Measurements from ENCODE around the gene RBSN. TPM values are rescaled to one million over a fixed set of nuclear protein-coding genes. Genes with fewer than 3 reads are reported as not detected.

Gene RBSN
- total and polyA plus RNA-seq, 2 donors (not counting 1 experiment from before 2014, with no cell fraction given): 10.0 to 26.8 TPM

DNA sequence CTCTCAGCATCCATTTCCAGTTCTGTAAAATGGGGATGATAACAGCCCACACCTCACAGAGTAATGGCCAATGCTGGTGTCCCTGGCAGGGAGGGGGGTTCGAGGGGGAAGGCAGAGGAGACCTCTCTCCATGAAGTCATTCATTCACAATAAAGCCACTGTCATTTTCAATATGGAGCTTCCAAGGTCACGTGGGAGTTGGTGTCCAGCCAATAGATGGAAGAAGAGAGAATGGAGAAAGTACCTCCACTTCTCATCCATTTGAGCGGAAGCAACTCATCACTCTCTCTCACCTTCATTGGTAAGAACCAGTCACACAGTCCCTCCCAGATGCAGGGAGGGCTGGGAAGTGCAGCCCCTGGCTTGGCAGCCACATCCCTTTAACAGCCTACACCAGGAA lies 14.9 kb upstream of the RBSN start:
- no peak for TF ChIP-seq EZH2 (IDR thresholded peaks at IDR 0.05; ENCODE audit: low read length, missing control alignments)
- TF ChIP-seq CTCF (conservative IDR thresholded peaks at IDR 0.05 in 1 of 2, IDR thresholded peaks at IDR 0.05 in 1 of 2; ENCODE audit: low read depth in 1 of 2, low read length in 2 of 2): no peak
- Histone ChIP-seq H3K27ac (ENCODE audit: insufficient read depth, low read length) (no peak overlapping the region), H3K9ac (ENCODE audit: insufficient read depth, low read length) (no peak overlapping the region), H3K9me3 (ENCODE audit: control insufficient read depth, insufficient read depth, low read depth, low read length) (no peaks in the 10 kb centered on the region), H3K4me3 (replicated peaks in 1 of 4; ENCODE audit: control extremely low read depth in 1 of 4, insufficient read depth in 1 of 4, low read depth in 3 of 4, low read length in 4 of 4) (no peak overlapping the region), H4K20me1 (ENCODE audit: control insufficient read depth, extremely low read depth, insufficient read depth, low read length) (no peaks in the 10 kb centered on the region), H2AFZ (ENCODE audit: low read length) (no peak overlapping the region), H3K27me3 (ENCODE audit: control insufficient read depth, insufficient read depth, low read length) (peaks cover 2% of the 10 kb centered on the region), H3K4me1 (ENCODE audit: control insufficient read depth, extremely low read depth, insufficient read depth, low read length) (no peaks in the 10 kb centered on the region), H3K36me3 (ENCODE audit: control insufficient read depth, insufficient read depth, low read length) (no peaks in the 10 kb centered on the region), H3K4me2 (ENCODE audit: extremely low read depth, insufficient read depth, low read length) (no peak overlapping the region), H3K79me2 (ENCODE audit: control insufficient read depth, insufficient read depth, low read length) (no peaks in the 10 kb centered on the region)
- no peak for DNase-seq (ENCODE audit: low read depth in 2 of 2)

DNA sequence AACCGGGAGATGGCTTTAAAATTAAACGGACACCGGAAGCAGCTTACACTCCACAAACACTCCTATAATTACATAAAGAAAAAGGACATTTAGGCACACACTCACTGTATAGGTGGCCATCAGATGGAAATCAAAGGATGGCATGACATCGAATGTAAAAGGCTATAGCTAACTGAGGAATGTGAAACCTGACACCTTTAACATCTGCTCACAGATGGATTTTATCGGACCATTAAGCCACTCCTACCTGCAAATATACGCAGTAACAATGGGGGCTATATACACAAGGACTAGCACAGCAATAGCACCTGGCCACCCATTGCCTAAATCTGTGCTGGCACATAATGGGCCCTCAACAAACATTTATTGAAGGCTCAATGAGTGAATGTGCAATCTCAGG lies 14.5 kb upstream of the RBSN start:
- DNase-seq (ENCODE audit: low read depth in 2 of 2): no peak

DNA sequence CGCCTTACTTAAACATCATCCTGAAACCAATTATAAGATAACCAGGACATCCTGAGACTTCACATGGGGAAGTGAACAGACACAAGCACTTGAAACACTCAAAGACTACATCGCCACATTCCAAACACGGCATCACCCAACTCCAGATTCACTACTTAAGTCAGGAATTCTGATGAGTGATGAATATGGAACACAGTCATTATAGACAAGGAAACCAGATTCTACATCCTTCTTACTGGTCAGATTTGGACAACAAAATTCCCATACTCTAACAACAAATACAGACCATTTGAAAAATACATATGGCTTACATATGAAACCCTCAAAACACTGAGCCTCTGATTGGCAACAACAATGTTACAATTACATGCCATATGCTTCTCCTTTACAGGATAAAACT lies 13.1 kb upstream of the RBSN start:
- no peaks in the 10 kb centered on the region for H3K36me3 ChIP-seq (ENCODE audit: control insufficient read depth, insufficient read depth, low read length)
- no peaks in the 10 kb centered on the region for H3K79me2 ChIP-seq (ENCODE audit: control insufficient read depth, insufficient read depth, low read length)
- TF ChIP-seq EZH2 (IDR thresholded peaks at IDR 0.05; ENCODE audit: low read length, missing control alignments) (no peak), CTCF (conservative IDR thresholded peaks at IDR 0.05 in 1 of 2, IDR thresholded peaks at IDR 0.05 in 1 of 2; ENCODE audit: low read depth in 1 of 2, low read length in 2 of 2) (no peak)
- H3K4me1 ChIP-seq (ENCODE audit: control insufficient read depth, extremely low read depth, insufficient read depth, low read length): no peaks in the 10 kb centered on the region
- H3K9me3 ChIP-seq (ENCODE audit: control insufficient read depth, insufficient read depth, low read depth, low read length): no peaks in the 10 kb centered on the region
- no peak overlapping the region for H2AFZ ChIP-seq (ENCODE audit: low read length)
- H3K27ac ChIP-seq (ENCODE audit: insufficient read depth, low read length): no peak overlapping the region
- DNase-seq (ENCODE audit: low read depth in 2 of 2): no peak
- peaks cover 2% of the 10 kb centered on the region for H3K27me3 ChIP-seq (ENCODE audit: control insufficient read depth, insufficient read depth, low read length)
- no peak overlapping the region for H3K4me3 ChIP-seq (replicated peaks in 1 of 4; ENCODE audit: control extremely low read depth in 1 of 4, insufficient read depth in 1 of 4, low read depth in 3 of 4, low read length in 4 of 4)
- H3K4me2 ChIP-seq (ENCODE audit: extremely low read depth, insufficient read depth, low read length): no peak overlapping the region
- no peaks in the 10 kb centered on the region for H4K20me1 ChIP-seq (ENCODE audit: control insufficient read depth, extremely low read depth, insufficient read depth, low read length)
- no peak overlapping the region for H3K9ac ChIP-seq (ENCODE audit: insufficient read depth, low read length)

More for the DNA sequence above, 14.5 kb upstream of the RBSN start:
- no peak overlapping the region for H3K4me2 ChIP-seq (ENCODE audit: extremely low read depth, insufficient read depth, low read length)
- H3K27me3 ChIP-seq (ENCODE audit: control insufficient read depth, insufficient read depth, low read length): peaks cover 2% of the 10 kb centered on the region
- H4K20me1 ChIP-seq (ENCODE audit: control insufficient read depth, extremely low read depth, insufficient read depth, low read length): no peaks in the 10 kb centered on the region
- no peaks in the 10 kb centered on the region for H3K4me1 ChIP-seq (ENCODE audit: control insufficient read depth, extremely low read depth, insufficient read depth, low read length)
- no peak overlapping the region for H3K4me3 ChIP-seq (replicated peaks in 1 of 4; ENCODE audit: control extremely low read depth in 1 of 4, insufficient read depth in 1 of 4, low read depth in 3 of 4, low read length in 4 of 4)
- no peaks in the 10 kb centered on the region for H3K79me2 ChIP-seq (ENCODE audit: control insufficient read depth, insufficient read depth, low read length)
- H2AFZ ChIP-seq (ENCODE audit: low read length): no peak overlapping the region
- H3K9ac ChIP-seq (ENCODE audit: insufficient read depth, low read length): no peak overlapping the region
- H3K9me3 ChIP-seq (ENCODE audit: control insufficient read depth, insufficient read depth, low read depth, low read length): no peaks in the 10 kb centered on the region
- no peak overlapping the region for H3K27ac ChIP-seq (ENCODE audit: insufficient read depth, low read length)
- H3K36me3 ChIP-seq (ENCODE audit: control insufficient read depth, insufficient read depth, low read length): no peaks in the 10 kb centered on the region
- no peak for TF ChIP-seq CTCF (conservative IDR thresholded peaks at IDR 0.05 in 1 of 2, IDR thresholded peaks at IDR 0.05 in 1 of 2; ENCODE audit: low read depth in 1 of 2, low read length in 2 of 2)
- no peak for TF ChIP-seq EZH2 (IDR thresholded peaks at IDR 0.05; ENCODE audit: low read length, missing control alignments)
